IPS-18c (cell line): ENCODE data around the gene ETNK2.

Experiments
- H3K4me3 ChIP-seq: 2 replicates; pipeline ENCODE4 v1.7.0; 2013; ENCODE audit warnings: low read depth, mild to moderate bottlenecking, low read length, moderate library complexity; ENCODE audit not compliant: insufficient read depth
- H3K9me3 ChIP-seq: one replicate; pipeline ENCODE4 v1.6.1; 2013; ENCODE audit warnings: mild to moderate bottlenecking, low read length, moderate library complexity; ENCODE audit not compliant: control insufficient read depth, insufficient read depth

ETNK2 gene

DNA sequence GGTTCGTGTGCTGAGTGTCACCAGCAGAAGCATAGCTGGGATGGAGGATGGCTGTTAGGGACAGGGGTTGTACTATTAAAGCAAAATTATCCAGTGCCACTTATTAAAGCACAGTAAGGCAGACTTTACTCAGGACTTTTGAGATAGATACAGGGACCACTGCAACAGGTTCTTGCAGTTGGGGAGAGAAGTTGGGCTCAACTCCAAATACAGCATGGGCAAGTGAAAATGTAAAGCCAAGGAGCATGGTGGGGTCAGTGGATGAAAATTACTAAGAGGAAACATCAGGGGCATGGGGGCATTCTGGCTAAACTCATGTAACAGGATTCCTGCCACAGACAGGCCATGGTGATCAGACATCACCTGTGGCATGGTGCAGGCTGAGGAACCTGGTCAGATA, 29.3 kb upstream of the ETNK2 start:
- Histone ChIP-seq H3K9me3 (no peaks in the 10 kb centered on the region), H3K4me3 (no peak overlapping the region)

- Histone ChIP-seq H3K4me3 (no peak overlapping the region), H3K9me3 (no peaks in the 10 kb centered on the region)
Observed at GRCh38 chr1:204180133-204180532, 28.3 kb upstream of the ETNK2 start.

DNA sequence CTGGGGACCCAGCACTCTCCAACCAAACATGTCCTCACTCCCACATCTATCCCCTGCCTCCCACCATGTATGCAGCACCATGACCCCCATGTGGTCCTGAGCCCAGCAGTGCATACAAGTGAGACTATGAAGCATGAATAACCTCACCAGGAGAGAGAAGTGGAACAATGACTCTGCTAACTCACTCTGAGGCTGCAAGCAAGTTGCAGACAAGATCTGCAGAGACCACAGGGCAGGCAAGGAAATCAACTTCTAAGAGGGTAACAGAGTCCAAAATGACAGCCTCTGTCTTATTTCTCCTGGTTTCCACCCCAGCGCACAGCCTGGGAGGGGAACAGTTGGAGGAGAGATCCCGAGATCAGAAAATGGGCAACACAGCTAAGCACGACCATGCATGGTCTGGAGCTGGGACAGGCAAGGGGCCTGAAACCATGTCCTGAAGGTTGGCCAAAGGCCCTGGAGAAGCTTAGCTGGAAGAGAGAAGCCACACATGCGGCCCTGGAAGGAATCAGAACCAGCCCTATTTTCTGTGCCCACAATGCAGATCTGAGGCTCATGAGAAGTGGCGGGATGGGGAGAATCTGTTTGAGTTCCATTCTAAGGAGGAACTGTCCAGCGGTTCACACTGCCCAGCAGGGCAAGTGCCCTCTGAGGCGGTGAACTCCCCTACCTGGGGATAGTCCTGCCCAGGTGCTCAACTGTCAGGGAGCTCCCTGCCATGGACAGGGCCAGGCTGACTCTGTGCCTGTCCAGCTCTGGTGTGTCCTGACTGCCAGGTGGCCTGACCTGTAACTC, 26.8 kb upstream of the ETNK2 start:
- Histone ChIP-seq H3K9me3 (no peaks in the 10 kb centered on the region), H3K4me3 (no peak overlapping the region)

DNA sequence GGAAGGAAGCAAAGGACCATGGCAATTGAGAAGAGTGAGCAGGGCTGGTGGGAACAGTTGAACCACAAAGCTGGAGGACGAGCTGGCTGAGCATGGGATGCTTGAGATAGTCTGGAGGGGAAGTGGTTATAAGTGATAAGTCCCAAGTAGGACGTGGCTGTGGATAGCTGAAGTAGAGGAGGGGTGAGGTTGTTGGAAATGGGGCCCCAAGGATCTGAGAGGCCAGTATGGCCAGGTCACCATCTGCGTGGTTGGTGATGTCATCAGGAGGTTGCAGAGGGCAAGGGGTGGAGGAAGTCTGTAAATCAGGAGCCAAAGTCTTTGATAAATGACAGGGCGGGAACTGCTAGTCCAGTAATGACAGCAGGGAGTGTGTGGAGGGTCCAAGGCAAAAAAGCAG, 25.3 kb upstream of the ETNK2 start:
- no peaks in the 10 kb centered on the region for H3K9me3 ChIP-seq
- H3K4me3 ChIP-seq = no peak overlapping the region

GRCh38 chr1:204176049-204176448, 24.2 kb upstream of the ETNK2 start:
- Histone ChIP-seq H3K4me3 (no peak overlapping the region), H3K9me3 (no peaks in the 10 kb centered on the region)

DNA sequence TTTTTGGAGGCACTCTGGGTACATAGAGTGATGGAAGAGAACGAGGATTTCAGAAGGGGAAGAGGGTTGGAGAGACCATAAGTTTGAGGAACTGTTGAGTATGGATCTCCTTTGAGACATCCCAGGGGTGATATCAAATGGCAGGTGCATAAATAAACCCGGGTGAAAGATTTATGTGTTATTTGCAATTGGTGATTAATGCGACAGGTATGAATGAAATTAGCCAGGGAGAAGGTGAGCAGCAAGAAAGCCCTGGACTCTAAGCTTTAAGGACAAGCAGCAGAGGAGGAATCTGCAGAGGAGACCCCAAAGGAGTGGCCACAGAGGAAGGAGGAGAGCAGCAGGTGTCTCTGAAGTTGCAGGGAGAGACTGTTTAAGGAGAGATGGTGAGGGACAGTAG, 23.1 kb upstream of the ETNK2 start:
- H3K4me3 ChIP-seq = no peak overlapping the region
- H3K9me3 ChIP-seq = no peaks in the 10 kb centered on the region

GRCh38 chr1:204172404-204173029, 20.7 kb upstream of the ETNK2 start:
- no peaks in the 10 kb centered on the region for H3K9me3 ChIP-seq
- no peak overlapping the region for H3K4me3 ChIP-seq

- Histone ChIP-seq H3K4me3 (no peak overlapping the region), H3K9me3 (no peaks in the 10 kb centered on the region)
Observed at GRCh38 chr1:204171751-204172178, 19.9 kb upstream of the ETNK2 start.

GRCh38 chr1:204170494-204171155, 18.8 kb upstream of the ETNK2 start:
- Histone ChIP-seq H3K9me3 (no peaks in the 10 kb centered on the region), H3K4me3 (no peak overlapping the region)

DNA sequence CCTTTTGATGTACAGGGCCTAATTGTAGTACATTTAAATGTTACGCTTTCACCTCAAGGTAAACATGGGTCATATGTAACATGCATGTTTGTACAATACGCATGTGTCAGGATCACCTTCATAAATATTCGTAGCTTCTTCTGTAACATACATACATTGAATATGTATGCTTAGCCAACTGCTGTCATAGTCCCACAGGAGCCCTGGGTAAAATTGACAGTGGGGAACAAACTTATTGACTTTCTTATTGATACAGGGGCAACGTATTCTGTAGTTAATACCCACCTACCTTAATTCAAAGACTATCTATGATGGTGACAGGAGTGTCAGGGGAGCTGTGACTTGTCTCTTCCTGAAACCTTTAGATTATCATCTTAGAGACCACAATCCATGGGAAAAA, 18.0 kb upstream of the ETNK2 start:
- H3K9me3 ChIP-seq = no peaks in the 10 kb centered on the region

DNA sequence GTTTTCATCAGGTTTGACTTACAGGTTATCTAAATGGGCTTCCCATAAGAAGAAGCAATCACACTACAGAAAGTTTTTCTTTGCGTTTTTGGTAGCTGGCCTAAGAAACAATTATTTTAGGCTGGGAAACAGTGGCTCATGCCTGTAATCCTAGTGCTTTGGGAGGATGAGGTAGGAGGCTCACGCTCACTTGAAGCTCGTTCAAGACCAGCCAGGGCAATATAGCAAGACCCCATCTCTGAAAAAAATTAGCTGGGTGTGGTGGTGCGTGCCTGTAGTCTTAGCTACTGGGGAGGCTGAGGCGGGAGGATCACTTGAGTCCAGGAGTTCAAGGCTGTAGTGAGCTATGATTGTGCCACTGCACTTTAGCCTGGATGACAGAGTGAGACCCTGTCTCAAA, 15.9 kb upstream of the ETNK2 start:
- H3K9me3 ChIP-seq = no peaks in the 10 kb centered on the region
- no peak overlapping the region for H3K4me3 ChIP-seq

More for the DNA sequence above, 18.0 kb upstream of the ETNK2 start:
- H3K4me3 ChIP-seq = no peak overlapping the region

- no peaks in the 10 kb centered on the region for H3K9me3 ChIP-seq
- no peak within 1 kb of the TSS for H3K4me3 ChIP-seq
Observed at GRCh38 chr1:204166219-204166618, 14.4 kb upstream of the ETNK2 start, which contains the start of gene REN. Gene REN, minus strand, starts transcription at chr1:204166337. Its CDS starts 44 bp downstream, at chr1:204166293.

DNA sequence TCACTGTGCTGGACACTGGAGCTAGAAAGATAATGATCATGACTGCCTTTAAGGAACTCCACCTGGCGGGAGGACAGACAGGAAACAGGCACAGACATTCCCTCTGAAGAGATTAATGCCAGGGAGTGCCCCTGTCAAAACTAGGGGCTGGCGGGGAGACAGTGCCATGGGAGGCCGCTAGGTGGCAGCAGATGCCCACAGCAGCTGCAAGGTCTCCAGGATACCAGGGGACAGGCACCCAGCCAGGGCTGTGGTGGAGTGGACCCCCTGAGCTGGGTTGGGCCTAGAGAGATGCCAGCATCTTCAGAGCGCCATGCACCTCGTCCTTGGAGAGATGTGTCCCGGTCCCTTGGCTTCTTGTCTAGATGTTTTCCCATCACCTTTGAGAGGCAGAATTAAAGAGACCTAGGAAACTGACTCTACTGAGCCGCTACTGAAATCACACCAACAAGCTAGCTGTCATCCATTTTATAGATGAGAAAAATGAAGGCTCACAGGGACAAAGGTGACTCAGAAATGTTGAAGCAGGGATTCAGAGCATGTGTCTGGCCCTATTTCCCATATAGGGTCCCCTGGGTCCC, 10.7 kb upstream of the ETNK2 start:
- H3K4me3 ChIP-seq = no peak overlapping the region
- no peaks in the 10 kb centered on the region for H3K9me3 ChIP-seq

GRCh38 chr1:204161609-204162493, 10.0 kb upstream of the ETNK2 start:
- H3K9me3 ChIP-seq = no peaks in the 10 kb centered on the region

GRCh38 chr1:204157962-204158361, 6.1 kb upstream of the ETNK2 start:
- Histone ChIP-seq H3K9me3 (no peaks in the 10 kb centered on the region), H3K4me3 (no peak overlapping the region)

More at GRCh38 chr1:204161609-204162493, 10.0 kb upstream of the ETNK2 start:
- no peak overlapping the region for H3K4me3 ChIP-seq

- Histone ChIP-seq H3K4me3 (no peak overlapping the region), H3K9me3 (no peaks in the 10 kb centered on the region)
Observed at GRCh38 chr1:204155881-204156280, 4.0 kb upstream of the ETNK2 start.
